Endothelial cell of umbilical vein (primary cell): ENCODE results near the gene GPR158. TPM values are rescaled to one million over a fixed set of nuclear protein-coding genes. Genes with fewer than 3 reads are reported as not detected.

ENCODE experiments used
- BruUV-seq: library from RNA; stranded (reverse); fragments of 400-500 nt; replicated peaks from 2 replicates; lab custom pipeline; 2021; lab: Mats Ljungman, UMichigan
- CTCF ChIA-PET: fragments of 300-600, 350-600 bp; sonication (Branson Sonifier 250); formaldehyde crosslinking; loops from one replicate; lab custom pipeline; 2021; ENCODE audit warnings: antibody characterized with exemption, inconsistent platforms; lab: Charles Lee
- POLR2A ChIA-PET: fragments of 300-600, 350-600 bp; sonication (Branson Sonifier 250); formaldehyde crosslinking; loops from one replicate; lab custom pipeline; 2021; ENCODE audit warnings: antibody characterized with exemption, inconsistent platforms; lab: Charles Lee
- DNase-seq: peaks from one replicate; pipeline ENCODE4 v3.0.0-alpha.2; 2011; ENCODE audit warnings: low read depth, low spot score
- FAIRE-seq: peaks from 2 replicates; lab custom pipeline; 2011; peaks lifted over from hg19 to GRCh38; lab: Jason Lieb, UNC
- H2AFZ ChIP-seq: 2 replicates; pipeline ENCODE4 v1.6.0; 2012; ENCODE audit warnings: low read depth, low read length, control low read depth, inconsistent platforms
- H3K27ac ChIP-seq: 2 replicates; pipeline ENCODE4 v1.5.1; 2011; ENCODE audit warnings: low read depth, mild to moderate bottlenecking, control low read depth, low read length, moderate library complexity; ENCODE audit not compliant: insufficient read depth
- H3K27me3 ChIP-seq, 2 experiments: 2 replicates each; pipeline versions ENCODE4 v1.6.0 to v1.6.1; 2011; ENCODE audit warnings: low read length in 2 of 2, mixed read lengths in 1 of 2; ENCODE audit not compliant: control insufficient read depth in 2 of 2, insufficient read depth in 2 of 2
- H3K36me3 ChIP-seq, 2 experiments: 2 replicates in 1 of 2; 3 replicates in 1 of 2; pipeline ENCODE4 v1.5.1; 2011; ENCODE audit warnings: low read length in 2 of 2, mild to moderate bottlenecking in 1 of 2, moderate library complexity in 1 of 2; ENCODE audit not compliant: control insufficient read depth in 2 of 2, insufficient read depth in 2 of 2; ENCODE audit errors: extremely low read depth in 1 of 2
- H3K4me1 ChIP-seq: 3 replicates; pipeline ENCODE4 v1.5.1; 2011; ENCODE audit warnings: mild to moderate bottlenecking, low read length; ENCODE audit not compliant: control insufficient read depth, insufficient read depth; ENCODE audit errors: extremely low read depth
- H3K4me2 ChIP-seq: 2 replicates; pipeline ENCODE4 v1.6.1; 2011; ENCODE audit warnings: low read length, control low read depth, mixed read lengths; ENCODE audit not compliant: insufficient read depth
- H3K4me3 ChIP-seq, 3 experiments: fragments of 200-600 bp in 1 of 3; sonication (generic), shearing (Covaris generic) in 1 of 3; replicated peaks in 1 of 3; 2 replicates each; pipeline ENCODE4 v1.5.1; 2011 to 2016; ENCODE audit warnings: control low read depth in 3 of 3, low read length in 3 of 3, mild to moderate bottlenecking in 2 of 3, inconsistent platforms in 1 of 3, low read depth in 1 of 3, moderate library complexity in 1 of 3; ENCODE audit not compliant: insufficient read depth in 1 of 3
- H3K79me2 ChIP-seq: 2 replicates; pipeline ENCODE4 v1.6.0; 2012; ENCODE audit warnings: low read length, inconsistent platforms; ENCODE audit not compliant: control insufficient read depth, insufficient read depth
- H3K9ac ChIP-seq: replicated peaks from 2 replicates; pipeline ENCODE3; 2011; ENCODE audit warnings: low read length, control low read depth; ENCODE audit not compliant: insufficient read depth; ENCODE audit errors: extremely low read depth
- H3K9me1 ChIP-seq: replicated peaks from 3 replicates; pipeline ENCODE4 v1.6.0; 2011; ENCODE audit warnings: mild to moderate bottlenecking, low read length; ENCODE audit not compliant: control insufficient read depth, insufficient read depth; ENCODE audit errors: extremely low read depth
- H3K9me3 ChIP-seq: replicated peaks from 2 replicates; pipeline ENCODE4 v1.5.1; 2012; ENCODE audit warnings: low read length, inconsistent platforms; ENCODE audit not compliant: control insufficient read depth, insufficient read depth
- H4K20me1 ChIP-seq: replicated peaks from 2 replicates; pipeline ENCODE3; 2011; ENCODE audit warnings: mild to moderate bottlenecking, low read length; ENCODE audit not compliant: control insufficient read depth, insufficient read depth; ENCODE audit errors: extremely low read depth
- CTCF ChIP-seq, 2 donors: IDR thresholded peaks; 1 replicate in 1 of 2; 2 replicates in 1 of 2; pipeline ENCODE4 v1.5.1; 2011; ENCODE audit warnings: low read length in 2 of 2, mild to moderate bottlenecking in 2 of 2, moderate library complexity in 2 of 2, control low read depth in 1 of 2, inconsistent platforms in 1 of 2, low read depth in 1 of 2; ENCODE audit not compliant: insufficient read depth in 1 of 2; ENCODE audit errors: extremely low read depth in 1 of 2
- EZH2 ChIP-seq: IDR thresholded peaks from 2 replicates; pipeline ENCODE4 v1.6.1; 2012; ENCODE audit warnings: borderline replicate concordance, low read depth, mild to moderate bottlenecking, moderate library complexity, low read length, inconsistent platforms; ENCODE audit not compliant: severe bottlenecking
- FOS ChIP-seq: IDR thresholded peaks from 2 replicates; pipeline ENCODE4 v1.6.1; 2011; ENCODE audit warnings: mild to moderate bottlenecking, low read length, moderate library complexity, borderline replicate concordance; ENCODE audit not compliant: insufficient read depth
- GATA2 ChIP-seq: IDR thresholded peaks from 2 replicates; pipeline ENCODE4 v1.7.0; 2011; ENCODE audit warnings: low read depth, mild to moderate bottlenecking, moderate library complexity, mixed read lengths, low read length; ENCODE audit not compliant: insufficient read length, insufficient read depth
- JUN ChIP-seq: IDR thresholded peaks from 2 replicates; pipeline ENCODE4 v1.6.1; 2011; ENCODE audit warnings: borderline replicate concordance, low read depth; ENCODE audit not compliant: insufficient read length, insufficient read depth
- MYC ChIP-seq: IDR thresholded peaks from one replicate; pipeline ENCODE4 v1.6.1; 2011; ENCODE audit warnings: mild to moderate bottlenecking, low read depth, low read length
- POLR2A ChIP-seq: IDR thresholded peaks from 2 replicates; pipeline ENCODE4 v1.6.1; 2012; ENCODE audit warnings: low read depth, mild to moderate bottlenecking, control low read depth, low read length
- POLR2AphosphoS5 ChIP-seq: IDR thresholded peaks from 2 replicates; pipeline ENCODE4 v1.6.1; 2012; ENCODE audit warnings: low read depth, mild to moderate bottlenecking, control low read depth, low read length, moderate library complexity; ENCODE audit not compliant: insufficient read depth
- dilution Hi-C: fragments of 300-500 bp; cut with MboI; formaldehyde crosslinking; loops from one replicate; pipeline ENCODE4 v1.15.0; 2019; ENCODE audit warnings: low sequenced_read_pairs; ENCODE audit not compliant: extremely low pct_ligation_motif_present
- intact Hi-C: fragments of 100-400 bp; cut with micrococcal nuclease; formaldehyde crosslinking; loops from one replicate; pipeline ENCODE4 v1.10.0; 2022
- polyA plus RNA-seq, 4 experiments: library from polyadenylated mRNA; depleted of rRNA in 3 of 4; stranded (reverse) in 3 of 4; unstranded in 1 of 4; fragments of >200 nt; gene quantifications; 2 replicates each; pipeline versions ENCODE4 v1.2.1 to v1.2.3, GENCODE V29; 2011 to 2012; ENCODE audit warnings: missing spikeins in 1 of 4
- total RNA-seq: library from RNA; stranded (reverse); gene quantifications from 2 replicates; pipeline ENCODE4 v1.2.3, GENCODE V29; 2021
- TF ChIP-seq, protein P1 (sequence below): IDR thresholded peaks from 2 replicates; pipeline ENCODE4 v1.6.1; 2011; ENCODE audit not compliant: insufficient read depth, insufficient read length

Gene GPR158
- total and polyA plus RNA-seq, 2 donors (not counting 3 experiments of a cell fraction or from before 2014, with no cell fraction given): not detected

DNA sequence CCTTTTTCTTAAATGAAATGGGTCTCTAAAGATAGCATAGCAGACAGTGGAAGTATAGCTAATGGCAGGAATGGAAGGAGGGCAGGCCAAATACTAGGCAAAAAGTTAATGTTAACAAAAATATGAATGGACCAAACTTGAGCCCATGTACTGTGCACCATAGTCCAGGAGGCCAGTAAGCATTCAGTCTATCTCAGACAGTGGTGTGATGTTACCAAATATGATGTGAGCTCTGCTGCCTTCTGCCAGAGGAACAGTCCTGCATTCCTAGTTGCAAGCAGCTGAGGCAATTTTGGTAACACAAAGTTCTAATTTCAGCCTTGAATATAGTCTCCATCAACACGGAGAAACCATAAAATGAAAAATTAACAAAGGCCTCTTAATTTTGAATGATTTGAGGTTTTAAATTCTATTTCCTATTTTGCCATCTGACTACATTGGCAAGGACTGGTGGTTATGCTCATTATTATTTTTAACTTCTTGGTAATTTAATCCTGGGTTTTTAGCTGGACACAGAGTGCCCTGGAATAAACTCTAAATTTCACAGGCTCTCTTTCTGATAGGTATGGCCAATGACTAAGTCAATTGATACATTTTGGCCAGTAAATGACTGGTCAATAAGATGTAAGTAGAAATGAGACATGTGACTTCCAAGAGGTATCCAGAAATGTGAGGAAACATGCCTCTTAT lies 442.2 kb downstream of the GPR158 start:
- POLR2A ChIA-PET: no interaction called here
- FAIRE-seq: no peak

More for the DNA sequence above, 442.2 kb downstream of the GPR158 start:
- no peak overlapping the region for H3K4me2 ChIP-seq
- no peaks in the 10 kb centered on the region for H4K20me1 ChIP-seq
- dilution Hi-C loops: no loop called here
- TF ChIP-seq EZH2: no peak
- no peak for TF ChIP-seq JUN
- TF ChIP-seq CTCF (IDR thresholded peaks at IDR 0.05; ENCODE audit: extremely low read depth in 1 of 2, insufficient read depth in 1 of 2, low read depth in 1 of 2, low read length in 2 of 2): no peak
- TF ChIP-seq, protein P1, sequence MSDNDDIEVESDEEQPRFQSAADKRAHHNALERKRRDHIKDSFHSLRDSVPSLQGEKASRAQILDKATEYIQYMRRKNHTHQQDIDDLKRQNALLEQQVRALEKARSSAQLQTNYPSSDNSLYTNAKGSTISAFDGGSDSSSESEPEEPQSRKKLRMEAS: no peak
- TF ChIP-seq FOS: no peak
- no peak for TF ChIP-seq MYC
- TF ChIP-seq POLR2A: no peak
- no peak for TF ChIP-seq POLR2AphosphoS5
- no peak for TF ChIP-seq GATA2
- CTCF ChIA-PET: interaction anchor here (1.1 to 1.6 kb wide), 2 partner anchors 18 to 25 kb away, joined by 3 read pairs; no protein-coding TSS in a partner anchor
- no peaks in the 10 kb centered on the region for H3K36me3 ChIP-seq
- no peak overlapping the region for H2AFZ ChIP-seq
- intact Hi-C loops: no loop called here
- no TSS peak for BruUV-seq
- H3K27me3 ChIP-seq: no peaks in the 10 kb centered on the region
- H3K9me3 ChIP-seq: no peaks in the 10 kb centered on the region
- no peak overlapping the region for H3K4me3 ChIP-seq
- no peaks in the 10 kb centered on the region for H3K9me1 ChIP-seq
- H3K4me1 ChIP-seq: no peaks in the 10 kb centered on the region
- no peaks in the 10 kb centered on the region for H3K79me2 ChIP-seq
- no peak overlapping the region for H3K27ac ChIP-seq
- no peak for DNase-seq
- no peak overlapping the region for H3K9ac ChIP-seq
